ENCODE results near the gene UBE2O. TPM values are rescaled to one million over a fixed set of nuclear protein-coding genes. Genes with fewer than 3 reads are reported as not detected.
A peak's percentile ranks its signal among the peaks of the same experiment; 100 is the strongest.

UBE2O gene
- polyA plus RNA-seq, 1 experiment, result 14.2 TPM

GRCh38 chr17:76480632-76481031 lies 27.7 kb upstream of the UBE2O start:
- TF ChIP-seq, protein P1, sequence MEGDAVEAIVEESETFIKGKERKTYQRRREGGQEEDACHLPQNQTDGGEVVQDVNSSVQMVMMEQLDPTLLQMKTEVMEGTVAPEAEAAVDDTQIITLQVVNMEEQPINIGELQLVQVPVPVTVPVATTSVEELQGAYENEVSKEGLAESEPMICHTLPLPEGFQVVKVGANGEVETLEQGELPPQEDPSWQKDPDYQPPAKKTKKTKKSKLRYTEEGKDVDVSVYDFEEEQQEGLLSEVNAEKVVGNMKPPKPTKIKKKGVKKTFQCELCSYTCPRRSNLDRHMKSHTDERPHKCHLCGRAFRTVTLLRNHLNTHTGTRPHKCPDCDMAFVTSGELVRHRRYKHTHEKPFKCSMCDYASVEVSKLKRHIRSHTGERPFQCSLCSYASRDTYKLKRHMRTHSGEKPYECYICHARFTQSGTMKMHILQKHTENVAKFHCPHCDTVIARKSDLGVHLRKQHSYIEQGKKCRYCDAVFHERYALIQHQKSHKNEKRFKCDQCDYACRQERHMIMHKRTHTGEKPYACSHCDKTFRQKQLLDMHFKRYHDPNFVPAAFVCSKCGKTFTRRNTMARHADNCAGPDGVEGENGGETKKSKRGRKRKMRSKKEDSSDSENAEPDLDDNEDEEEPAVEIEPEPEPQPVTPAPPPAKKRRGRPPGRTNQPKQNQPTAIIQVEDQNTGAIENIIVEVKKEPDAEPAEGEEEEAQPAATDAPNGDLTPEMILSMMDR (IDR thresholded peaks at IDR 0.05; ENCODE audit: low read depth, low read length), result no peak
- peak overlapping the region; percentile 21 for H3K27ac ChIP-seq (ENCODE audit: low read depth, low read length)
- ChIA-PET CTCF (interaction anchor here (0.6 kb wide), 1 partner anchor 23 kb away, joined by 3 read pairs; no protein-coding TSS in a partner anchor), POLR2A (interaction anchor here (0.8 kb wide), 1 partner anchor 12 kb away, joined by 3 read pairs; no protein-coding TSS in a partner anchor)
- no peak for DNase-seq (ENCODE audit: low read depth, low spot score)
- peaks cover 2% of the 10 kb centered on the region; the same call in 1 of the 2 replicates for H3K9me3 ChIP-seq (ENCODE audit: control insufficient read depth, insufficient read depth, low read length)
- no peaks in the 10 kb centered on the region for H3K27me3 ChIP-seq (ENCODE audit: control insufficient read depth, insufficient read depth, low read length)
- H3K4me3 ChIP-seq (ENCODE audit: low read depth, low read length), result no peak overlapping the region

- no peaks in the 10 kb centered on the region for H3K27me3 ChIP-seq (ENCODE audit: control insufficient read depth, insufficient read depth, low read length)
- TF ChIP-seq, protein P1 (IDR thresholded peaks at IDR 0.05; ENCODE audit: low read depth, low read length), result no peak
- CTCF ChIA-PET, result no interaction called here
- POLR2A ChIA-PET, result no interaction called here
- no peak overlapping the region for H3K4me3 ChIP-seq (ENCODE audit: low read depth, low read length)
- H3K9me3 ChIP-seq (ENCODE audit: control insufficient read depth, insufficient read depth, low read length), result peaks cover 2% of the 10 kb centered on the region; the same call in 1 of the 2 replicates
- H3K27ac ChIP-seq (ENCODE audit: low read depth, low read length), result no peak overlapping the region
- no peak for DNase-seq (ENCODE audit: low read depth, low spot score)
Measured at GRCh38 chr17:76479515-76480060, 26.6 kb upstream of the UBE2O start.

GRCh38 chr17:76478730-76479514 lies 26.0 kb upstream of the UBE2O start:
- CTCF ChIA-PET, result no interaction called here
- POLR2A ChIA-PET, result no interaction called here
- TF ChIP-seq, protein P1 (IDR thresholded peaks at IDR 0.05; ENCODE audit: low read depth, low read length), result no peak

GRCh38 chr17:76478097-76478496 lies 25.1 kb upstream of the UBE2O start:
- DNase-seq (ENCODE audit: low read depth, low spot score), result no peak
- Histone ChIP-seq H3K9me3 (ENCODE audit: control insufficient read depth, insufficient read depth, low read length) (no peaks in the 10 kb centered on the region), H3K4me3 (ENCODE audit: low read depth, low read length) (no peak overlapping the region), H3K27ac (ENCODE audit: low read depth, low read length) (no peak overlapping the region), H3K27me3 (ENCODE audit: control insufficient read depth, insufficient read depth, low read length) (no peaks in the 10 kb centered on the region)
- ChIA-PET POLR2A (no interaction called here), CTCF (no interaction called here)
- TF ChIP-seq, protein P1 (IDR thresholded peaks at IDR 0.05; ENCODE audit: low read depth, low read length), result no peak

More at GRCh38 chr17:76478730-76479514, 26.0 kb upstream of the UBE2O start:
- no peak for DNase-seq (ENCODE audit: low read depth, low spot score)
- H3K27ac ChIP-seq (ENCODE audit: low read depth, low read length), result no peak overlapping the region
- H3K9me3 ChIP-seq (ENCODE audit: control insufficient read depth, insufficient read depth, low read length), result no peaks in the 10 kb centered on the region; the same call in 1 of the 2 replicates
- no peaks in the 10 kb centered on the region for H3K27me3 ChIP-seq (ENCODE audit: control insufficient read depth, insufficient read depth, low read length)
- H3K4me3 ChIP-seq (ENCODE audit: low read depth, low read length), result no peak overlapping the region

GRCh38 chr17:76477576-76477975 lies 24.6 kb upstream of the UBE2O start:
- CTCF ChIA-PET, result interaction anchor here (1.1 kb wide), 1 partner anchor 45 kb away, joined by 3 read pairs; no protein-coding TSS in a partner anchor

More at GRCh38 chr17:76477576-76477975, 24.6 kb upstream of the UBE2O start:
- Histone ChIP-seq H3K9me3 (ENCODE audit: control insufficient read depth, insufficient read depth, low read length) (no peaks in the 10 kb centered on the region), H3K27me3 (ENCODE audit: control insufficient read depth, insufficient read depth, low read length) (no peaks in the 10 kb centered on the region), H3K4me3 (ENCODE audit: low read depth, low read length) (no peak overlapping the region), H3K27ac (ENCODE audit: low read depth, low read length) (no peak overlapping the region)
- DNase-seq (ENCODE audit: low read depth, low spot score), result no peak
- POLR2A ChIA-PET, result no interaction called here
- TF ChIP-seq, protein P1 (IDR thresholded peaks at IDR 0.05; ENCODE audit: low read depth, low read length), result no peak

All from AG04450 (cell line).